Midbrain (tissue), 1 donor: ENCODE measurements around the gene ATP6V0A1.
"Not testable (repeated sequence)": the region's sequence is repeated elsewhere in the genome, so short reads cannot be mapped to it uniquely, and the experiment has no call there.

ENCODE experiments used
- DNase-seq: peaks from one replicate; lab custom pipeline; 2025; lab: John Stamatoyannopoulos, UW

Gene ATP6V0A1

GRCh38 chr17:42476411-42476810 is 17.7 kb downstream of the ATP6V0A1 start:
- no peak for DNase-seq

- DNase-seq: no peak
These were observed 18.5 kb downstream of the ATP6V0A1 start for GRCh38 chr17:42477173-42477572.

DNA sequence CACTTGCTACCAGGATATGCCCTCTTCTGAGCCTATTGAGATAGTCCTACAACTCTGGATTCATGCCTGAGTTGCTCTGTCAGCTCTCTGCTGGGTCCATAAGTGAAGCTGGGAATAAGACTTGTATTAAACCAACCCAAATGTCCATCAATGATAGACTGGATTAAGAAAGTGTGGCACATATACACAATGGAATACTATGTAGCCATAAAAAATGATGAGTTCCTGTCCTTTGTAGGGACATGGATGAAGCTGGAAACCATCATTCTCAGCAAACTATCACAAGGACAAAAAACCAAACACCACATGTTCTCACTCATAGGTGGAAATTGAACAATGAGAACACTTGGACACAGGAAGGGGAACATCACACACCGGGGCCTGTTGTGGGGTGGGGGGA is 19.1 kb downstream of the ATP6V0A1 start:
- not testable (repeated sequence) for DNase-seq

GRCh38 chr17:42484304-42484703 is 25.6 kb downstream of the ATP6V0A1 start:
- DNase-seq: no peak

- DNase-seq: no peak
These were observed 27.0 kb downstream of the ATP6V0A1 start for GRCh38 chr17:42485680-42486079.

DNA sequence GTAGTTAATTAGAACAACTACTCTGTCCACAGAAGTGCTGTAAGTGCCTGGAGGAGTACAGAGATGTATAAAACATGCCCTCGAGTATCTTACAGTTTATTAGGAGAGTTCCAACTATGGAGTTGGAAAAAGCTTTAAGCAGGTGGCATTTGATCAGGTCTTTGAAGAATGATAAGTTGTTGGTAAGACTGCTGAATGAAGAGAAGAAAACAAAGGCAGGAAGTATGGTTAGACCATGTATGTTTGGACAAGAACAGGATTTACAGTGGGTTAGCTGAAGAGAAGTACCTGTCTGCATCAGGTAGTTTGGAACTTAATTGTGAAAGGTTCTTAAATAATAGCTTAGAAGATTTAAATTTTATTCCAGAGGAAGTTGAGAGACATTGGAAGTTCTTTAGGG is 29.4 kb downstream of the ATP6V0A1 start:
- DNase-seq: no peak

GRCh38 chr17:42493319-42493718 is 34.6 kb downstream of the ATP6V0A1 start:
- no peak for DNase-seq

DNA sequence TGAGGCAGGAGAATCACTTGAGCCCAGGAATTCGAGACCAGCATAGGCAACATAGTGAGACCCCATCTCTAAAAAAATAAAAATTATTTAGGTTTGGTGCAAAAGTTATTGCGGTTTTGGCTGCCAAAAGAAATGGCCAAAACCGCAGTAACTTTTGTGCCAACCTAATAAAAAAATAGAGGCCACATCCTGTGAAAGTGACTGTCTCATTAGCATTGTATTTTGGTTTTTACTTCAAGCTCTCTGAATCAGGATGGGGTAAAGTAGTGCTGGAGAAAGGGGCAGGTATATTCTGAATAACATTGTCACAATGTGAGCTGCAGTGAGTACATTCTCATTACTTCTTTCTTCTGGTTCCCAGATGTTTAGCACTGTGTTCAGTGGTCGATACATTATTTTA is 36.0 kb downstream of the ATP6V0A1 start:
- no peak for DNase-seq

- DNase-seq: no peak
These were observed 40.1 kb downstream of the ATP6V0A1 start for GRCh38 chr17:42498828-42499227.

DNA sequence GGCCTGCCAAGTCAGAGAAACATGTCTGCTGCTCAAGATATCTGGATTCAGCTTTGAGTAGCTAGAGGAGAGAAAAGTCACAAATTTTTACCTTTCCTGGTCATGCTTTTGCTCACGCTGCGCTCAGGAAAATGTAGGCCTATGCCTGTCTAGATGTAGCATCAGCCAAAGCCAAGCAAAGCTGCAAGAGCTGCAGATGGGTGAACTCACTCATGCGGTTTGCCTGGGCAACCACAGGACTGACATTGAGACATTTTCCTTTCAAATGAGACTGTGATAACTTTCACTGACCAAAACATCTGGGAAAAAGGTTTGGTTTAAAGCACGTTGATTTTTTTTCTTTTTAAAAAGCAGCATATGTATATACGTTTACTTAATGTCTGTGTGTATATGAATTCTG is 43.4 kb downstream of the ATP6V0A1 start:
- DNase-seq: no peak

DNA sequence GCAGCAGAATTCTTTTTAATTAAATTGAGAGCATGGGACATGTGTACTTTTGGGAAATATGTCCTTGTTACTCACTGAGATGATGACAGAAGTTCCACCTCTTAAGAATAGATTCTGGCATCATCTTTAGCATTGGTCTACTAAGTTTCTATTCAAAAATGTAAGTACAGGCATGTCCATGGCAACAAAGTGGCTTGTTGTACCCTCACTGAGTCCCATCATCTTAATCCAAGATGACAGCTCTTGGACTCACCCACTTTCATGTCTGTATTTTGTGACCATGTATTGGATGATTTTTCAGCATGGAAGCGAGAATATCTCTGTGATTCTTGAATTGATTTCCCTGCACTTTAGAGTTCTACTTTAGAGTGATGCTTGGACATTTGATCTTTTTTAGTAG is 44.2 kb downstream of the ATP6V0A1 start:
- DNase-seq: no peak

- DNase-seq: no peak
These were observed 49.0 kb downstream of the ATP6V0A1 start for GRCh38 chr17:42507671-42508070.

- no peak for DNase-seq
These were observed 49.9 kb downstream of the ATP6V0A1 start for GRCh38 chr17:42508426-42509165.

DNA sequence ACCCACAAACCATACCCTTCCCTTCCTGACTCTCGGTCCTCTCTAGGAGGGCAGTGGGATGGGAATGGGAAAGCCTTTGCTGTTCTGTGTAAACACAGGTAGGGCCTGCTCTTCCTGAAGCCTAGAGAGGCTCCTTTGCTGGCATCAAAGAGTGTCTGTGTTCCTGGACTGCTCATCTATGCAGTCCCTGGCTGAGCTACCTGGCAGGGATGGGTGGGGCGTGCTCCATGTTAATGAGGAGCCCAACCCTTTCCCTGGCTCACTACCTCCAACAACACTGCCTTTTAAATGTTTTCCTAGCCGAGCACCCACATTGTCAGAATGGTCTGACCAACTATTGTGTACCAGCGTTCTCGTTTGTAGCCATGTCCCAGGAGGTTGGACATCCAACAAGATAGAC is 50.7 kb downstream of the ATP6V0A1 start:
- DNase-seq: no peak

DNA sequence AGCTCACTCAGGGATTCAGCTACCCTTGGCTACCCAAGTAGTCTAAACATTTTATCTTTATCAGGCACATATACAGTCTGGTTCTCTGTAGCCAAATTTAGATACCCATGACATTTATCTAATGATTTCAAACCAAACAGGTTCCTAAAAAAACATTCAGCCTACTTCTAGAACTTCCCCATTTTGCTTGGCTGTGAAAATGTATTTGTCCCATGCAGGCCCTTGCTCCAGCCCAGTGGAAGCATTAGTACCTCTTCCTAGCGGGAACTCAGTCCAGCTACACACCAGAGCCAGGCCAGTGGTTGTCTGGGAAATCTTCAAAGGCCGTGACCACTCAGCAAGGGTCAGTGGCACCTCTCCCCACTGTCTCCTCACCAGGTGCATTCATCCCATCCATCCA is 51.2 kb downstream of the ATP6V0A1 start:
- no peak for DNase-seq

GRCh38 chr17:42512246-42512645 is 53.6 kb downstream of the ATP6V0A1 start:
- DNase-seq: no peak

DNA sequence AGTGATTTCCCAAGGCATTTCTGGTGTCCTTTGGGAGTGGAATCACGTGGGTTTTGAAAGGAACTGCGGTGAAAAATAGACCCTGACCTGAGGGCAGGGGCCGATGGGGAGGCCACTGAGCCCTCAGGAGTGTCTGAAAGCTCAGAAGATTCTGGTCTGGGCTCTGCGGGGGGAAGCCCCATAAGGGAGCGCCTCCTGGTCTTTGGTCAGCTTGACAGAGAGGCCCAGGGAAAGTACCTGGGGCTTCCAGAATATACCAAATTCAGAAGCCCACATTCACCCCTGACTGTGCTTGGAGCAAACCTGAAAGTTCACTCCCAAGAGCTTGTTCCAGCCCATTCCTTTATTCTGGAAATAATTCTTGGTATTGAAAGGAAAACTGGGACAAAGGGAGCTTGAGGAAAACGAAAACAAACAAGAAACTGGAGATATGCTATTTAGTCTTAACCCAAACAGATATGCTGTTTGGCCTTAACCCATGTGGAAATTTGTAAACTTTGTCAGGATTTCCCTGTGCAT is 54.1 kb downstream of the ATP6V0A1 start:
- no peak for DNase-seq

- no peak for DNase-seq
These were observed 55.0 kb downstream of the ATP6V0A1 start for GRCh38 chr17:42513686-42514085.

DNA sequence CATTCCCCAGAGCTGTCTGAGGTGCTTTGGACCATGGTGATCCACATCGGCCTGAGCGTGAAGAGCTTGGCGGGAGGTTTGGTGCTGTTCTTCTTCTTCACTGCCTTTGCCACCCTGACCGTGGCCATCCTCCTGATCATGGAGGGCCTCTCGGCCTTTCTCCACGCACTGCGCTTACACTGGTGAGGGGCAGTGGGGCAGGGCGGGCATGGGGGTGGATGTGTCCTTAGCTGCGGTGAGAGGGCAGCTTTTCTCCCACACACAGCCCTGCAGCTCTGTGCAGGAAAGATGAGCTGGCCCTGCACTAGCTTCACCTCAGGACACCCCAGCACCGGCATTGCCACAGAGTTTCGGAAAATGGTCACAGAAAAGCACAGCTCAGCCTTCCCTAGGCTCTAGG is 55.6 kb downstream of the ATP6V0A1 start:
- no peak for DNase-seq

DNA sequence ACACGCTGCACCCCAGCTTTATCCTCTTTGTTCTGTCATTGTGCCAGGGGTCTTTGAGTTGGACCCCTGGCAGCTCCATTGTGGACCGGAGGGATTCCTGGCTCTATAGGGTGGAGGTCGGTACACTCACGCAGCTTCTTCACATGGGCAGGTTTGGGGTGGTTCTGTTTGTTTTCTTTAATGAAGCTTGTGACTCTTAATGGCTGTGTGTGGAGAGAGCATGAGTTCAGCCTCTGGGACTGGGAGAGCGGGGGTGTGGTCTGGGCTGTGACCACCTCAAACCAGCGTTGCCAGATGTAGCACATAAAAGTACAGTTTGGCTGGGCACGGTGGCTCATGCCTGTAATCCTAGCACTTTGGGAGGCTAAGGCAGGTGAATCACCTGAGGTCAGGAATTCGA is 56.2 kb downstream of the ATP6V0A1 start:
- no peak for DNase-seq

GRCh38 chr17:42517516-42517915 is 58.8 kb downstream of the ATP6V0A1 start:
- DNase-seq: peak; percentile 74

GRCh38 chr17:42518046-42518754 is 59.5 kb downstream of the ATP6V0A1 start:
- DNase-seq: no peak

GRCh38 chr17:42518755-42519545 is 60.3 kb downstream of the ATP6V0A1 start:
- no peak for DNase-seq
